SK-N-MC (cell line): ENCODE results near the gene SLC6A6.

Source experiments
- DNase-seq: peaks from one replicate; pipeline ENCODE4 v3.0.0-alpha.2; 2011; ENCODE audit warnings: low read depth, low spot score
- H3K27ac ChIP-seq: fragments of 200-600 bp; sonication (generic); 2 replicates; pipeline ENCODE4 v1.5.1; 2016; ENCODE audit warnings: mixed run types
- H3K36me3 ChIP-seq: fragments of 200-600 bp; sonication (generic); 2 replicates; pipeline ENCODE4 v1.6.1; 2017; ENCODE audit warnings: antibody characterized with exemption, low read length, mixed read lengths; ENCODE audit not compliant: insufficient read depth
- H3K4me3 ChIP-seq: fragments of 200-600 bp; sonication (generic); 2 replicates; pipeline ENCODE4 v1.5.1; 2016
- H3K9ac ChIP-seq: fragments of 200-600 bp; sonication (generic); 2 replicates; pipeline ENCODE4 v1.8.0; 2017; ENCODE audit warnings: mixed run types, mixed read lengths; ENCODE audit not compliant: insufficient read length
- H3K9me3 ChIP-seq: fragments of 200-600 bp; sonication (generic); 2 replicates; pipeline ENCODE4 v1.6.1; 2017; ENCODE audit warnings: low read depth, mild to moderate bottlenecking, antibody characterized with exemption, low read length, moderate library complexity, mixed read lengths
- EZH2 ChIP-seq: fragments of 200-600 bp; sonication (generic); IDR thresholded peaks from one replicate; pipeline ENCODE4 v1.6.1; 2017; ENCODE audit warnings: antibody characterized with exemption
- FOXP2 ChIP-seq: optimal IDR thresholded peaks from 2 replicates; pipeline ENCODE3; 2011; ENCODE audit warnings: mild to moderate bottlenecking, moderate library complexity; ENCODE audit not compliant: insufficient read depth; ENCODE audit errors: extremely low read length, control extremely low read depth
- POLR2AphosphoS5 ChIP-seq: IDR thresholded peaks from 2 replicates; pipeline ENCODE4 v1.6.1; 2012; ENCODE audit warnings: mild to moderate bottlenecking, low read depth, low read length, borderline replicate concordance

Gene SLC6A6

GRCh38 chr3:14428087-14429033 lies 26.0 kb downstream of the SLC6A6 start:
- H3K9ac ChIP-seq, result no peak overlapping the region

GRCh38 chr3:14429237-14429636 lies 26.8 kb downstream of the SLC6A6 start:
- H3K9ac ChIP-seq, result no peak overlapping the region
- H3K27ac ChIP-seq, result no peak overlapping the region
- no peaks in the 10 kb centered on the region for H3K36me3 ChIP-seq
- no peaks in the 10 kb centered on the region for H3K9me3 ChIP-seq
- H3K4me3 ChIP-seq, result no peak overlapping the region
- TF ChIP-seq POLR2AphosphoS5, result no peak
- TF ChIP-seq EZH2, result no peak
- TF ChIP-seq FOXP2, result no peak
- no peak for DNase-seq

More at GRCh38 chr3:14428087-14429033, 26.0 kb downstream of the SLC6A6 start:
- Histone ChIP-seq H3K36me3 (no peaks in the 10 kb centered on the region), H3K27ac (no peak overlapping the region), H3K4me3 (no peak overlapping the region), H3K9me3 (no peaks in the 10 kb centered on the region)
- DNase-seq, result no peak
- TF ChIP-seq FOXP2 (no peak), POLR2AphosphoS5 (no peak), EZH2 (no peak)

GRCh38 chr3:14429640-14430039 lies 27.2 kb downstream of the SLC6A6 start:
- no peaks in the 10 kb centered on the region for H3K9me3 ChIP-seq
- H3K4me3 ChIP-seq, result no peak overlapping the region
- DNase-seq, result no peak
- H3K9ac ChIP-seq, result no peak overlapping the region
- no peak overlapping the region for H3K27ac ChIP-seq
- no peaks in the 10 kb centered on the region for H3K36me3 ChIP-seq
- no peak for TF ChIP-seq EZH2
- no peak for TF ChIP-seq POLR2AphosphoS5
- no peak for TF ChIP-seq FOXP2

GRCh38 chr3:14430053-14430452 lies 27.6 kb downstream of the SLC6A6 start:
- Histone ChIP-seq H3K4me3 (no peak overlapping the region), H3K36me3 (no peaks in the 10 kb centered on the region), H3K9ac (no peak overlapping the region), H3K9me3 (no peaks in the 10 kb centered on the region), H3K27ac (no peak overlapping the region)
- no peak for TF ChIP-seq FOXP2
- no peak for TF ChIP-seq EZH2
- no peak for TF ChIP-seq POLR2AphosphoS5
- no peak for DNase-seq

GRCh38 chr3:14430706-14431451 lies 28.5 kb downstream of the SLC6A6 start:
- H3K27ac ChIP-seq, result no peak overlapping the region
- no peak overlapping the region for H3K9ac ChIP-seq
- no peak overlapping the region for H3K4me3 ChIP-seq
- no peak for TF ChIP-seq EZH2
- no peak for TF ChIP-seq POLR2AphosphoS5
- no peaks in the 10 kb centered on the region for H3K36me3 ChIP-seq
- no peak for DNase-seq
- H3K9me3 ChIP-seq, result no peaks in the 10 kb centered on the region

- no peak overlapping the region for H3K9ac ChIP-seq
Observed at GRCh38 chr3:14431452-14431916, 29.1 kb downstream of the SLC6A6 start.

GRCh38 chr3:14431917-14432834 lies 29.8 kb downstream of the SLC6A6 start:
- no peaks in the 10 kb centered on the region for H3K9me3 ChIP-seq
- H3K4me3 ChIP-seq, result no peak overlapping the region
- DNase-seq, result no peak
- H3K9ac ChIP-seq, result no peak overlapping the region
- no peak overlapping the region for H3K27ac ChIP-seq
- TF ChIP-seq EZH2 (no peak), FOXP2 (no peak), POLR2AphosphoS5 (no peak)
- H3K36me3 ChIP-seq, result no peaks in the 10 kb centered on the region

More at GRCh38 chr3:14431452-14431916, 29.1 kb downstream of the SLC6A6 start:
- Histone ChIP-seq H3K27ac (no peak overlapping the region), H3K9me3 (no peaks in the 10 kb centered on the region), H3K4me3 (no peak overlapping the region), H3K36me3 (no peaks in the 10 kb centered on the region)
- no peak for DNase-seq
- TF ChIP-seq EZH2 (no peak), POLR2AphosphoS5 (no peak), FOXP2 (no peak)
